ENCODE data around the gene SLC47A2.

GRCh38 chr17:19717031-19717360 lies 612 bp upstream of the SLC47A2 start:
- TF ChIP-seq EZH2 (IDR thresholded peaks at IDR 0.05; ENCODE audit: insufficient read depth, poor library complexity, severe bottlenecking) = no peak
- TF ChIP-seq EZH2phosphoT487 (IDR thresholded peaks at IDR 0.05; ENCODE audit: insufficient read depth, low read depth) = no peak
